WI38 (cell line): ENCODE data around the gene KCNH6.

Experiments
- H3K4me3 ChIP-seq: 2 replicates; pipeline ENCODE4 v1.5.1; 2011; ENCODE audit warnings: low read depth, mild to moderate bottlenecking, control low read depth, low read length
- TF ChIP-seq, protein P1 (sequence below): IDR thresholded peaks from 2 replicates; pipeline ENCODE4 v1.5.1; 2012; ENCODE audit warnings: low read depth, mild to moderate bottlenecking, control low read depth, low read length

KCNH6 gene

GRCh38 chr17:63490329-63490728 is 32.8 kb upstream of the KCNH6 start:
- TF ChIP-seq, protein P1, sequence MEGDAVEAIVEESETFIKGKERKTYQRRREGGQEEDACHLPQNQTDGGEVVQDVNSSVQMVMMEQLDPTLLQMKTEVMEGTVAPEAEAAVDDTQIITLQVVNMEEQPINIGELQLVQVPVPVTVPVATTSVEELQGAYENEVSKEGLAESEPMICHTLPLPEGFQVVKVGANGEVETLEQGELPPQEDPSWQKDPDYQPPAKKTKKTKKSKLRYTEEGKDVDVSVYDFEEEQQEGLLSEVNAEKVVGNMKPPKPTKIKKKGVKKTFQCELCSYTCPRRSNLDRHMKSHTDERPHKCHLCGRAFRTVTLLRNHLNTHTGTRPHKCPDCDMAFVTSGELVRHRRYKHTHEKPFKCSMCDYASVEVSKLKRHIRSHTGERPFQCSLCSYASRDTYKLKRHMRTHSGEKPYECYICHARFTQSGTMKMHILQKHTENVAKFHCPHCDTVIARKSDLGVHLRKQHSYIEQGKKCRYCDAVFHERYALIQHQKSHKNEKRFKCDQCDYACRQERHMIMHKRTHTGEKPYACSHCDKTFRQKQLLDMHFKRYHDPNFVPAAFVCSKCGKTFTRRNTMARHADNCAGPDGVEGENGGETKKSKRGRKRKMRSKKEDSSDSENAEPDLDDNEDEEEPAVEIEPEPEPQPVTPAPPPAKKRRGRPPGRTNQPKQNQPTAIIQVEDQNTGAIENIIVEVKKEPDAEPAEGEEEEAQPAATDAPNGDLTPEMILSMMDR, result no peak
- no peak overlapping the region for H3K4me3 ChIP-seq

- H3K4me3 ChIP-seq, result no peak overlapping the region
- TF ChIP-seq, protein P1, result no peak
Measured at GRCh38 chr17:63490858-63491400, 32.2 kb upstream of the KCNH6 start.

- TF ChIP-seq, protein P1, result no peak
- no peak overlapping the region for H3K4me3 ChIP-seq
Measured at GRCh38 chr17:63491413-63491812, 31.7 kb upstream of the KCNH6 start.

DNA sequence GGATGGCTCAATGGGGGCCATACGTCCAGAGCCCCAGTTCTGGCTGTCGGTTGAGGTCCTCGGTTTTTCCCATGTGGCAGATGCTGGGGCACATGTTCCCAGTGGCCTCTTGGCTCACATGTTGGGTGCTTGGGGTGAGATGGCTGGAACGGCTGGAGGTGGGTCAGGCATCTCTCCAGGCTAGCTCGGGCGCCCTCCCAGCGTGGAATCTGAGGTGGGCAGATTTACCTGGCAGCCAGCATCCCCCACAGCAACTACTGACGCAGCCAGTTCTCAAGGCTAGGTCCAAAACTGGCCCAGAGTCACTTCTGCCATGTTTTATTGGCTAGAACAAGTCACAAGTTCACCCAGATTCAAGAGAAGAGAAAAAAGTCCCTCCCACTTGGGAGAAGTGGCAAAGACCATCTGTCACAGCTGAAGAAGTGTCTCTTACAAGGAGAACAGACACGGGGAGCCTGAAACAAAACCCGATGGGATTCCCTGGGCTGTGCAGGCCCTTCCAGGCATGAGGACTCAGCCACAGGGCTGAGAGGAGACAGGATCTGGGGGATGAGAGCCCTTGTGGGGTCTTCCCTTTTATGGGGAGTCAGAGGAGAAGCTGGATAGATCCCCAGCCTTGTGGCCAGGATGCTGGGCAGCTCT is 31.1 kb upstream of the KCNH6 start:
- TF ChIP-seq, protein P1, result no peak
- H3K4me3 ChIP-seq, result no peak overlapping the region

DNA sequence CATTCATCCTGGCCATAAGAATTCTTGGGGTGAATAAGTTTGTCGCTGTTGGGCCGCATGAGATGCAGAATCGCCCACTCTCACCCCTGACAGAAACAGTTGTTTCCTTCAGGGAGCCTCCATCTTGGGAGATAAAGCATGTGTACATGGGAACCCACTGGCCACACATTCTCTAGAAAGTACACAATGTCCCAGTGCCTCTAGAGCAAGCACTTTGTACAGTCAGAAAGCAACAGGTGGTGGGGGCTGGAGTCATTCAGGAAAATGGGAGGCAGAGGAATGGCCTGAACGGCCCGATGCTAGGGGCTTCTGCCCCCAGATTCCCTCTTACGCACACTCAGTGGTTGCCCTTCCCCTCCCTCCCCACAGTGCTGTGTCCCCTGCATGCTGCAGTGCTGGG is 30.2 kb upstream of the KCNH6 start:
- TF ChIP-seq, protein P1, result no peak
- no peak overlapping the region for H3K4me3 ChIP-seq

DNA sequence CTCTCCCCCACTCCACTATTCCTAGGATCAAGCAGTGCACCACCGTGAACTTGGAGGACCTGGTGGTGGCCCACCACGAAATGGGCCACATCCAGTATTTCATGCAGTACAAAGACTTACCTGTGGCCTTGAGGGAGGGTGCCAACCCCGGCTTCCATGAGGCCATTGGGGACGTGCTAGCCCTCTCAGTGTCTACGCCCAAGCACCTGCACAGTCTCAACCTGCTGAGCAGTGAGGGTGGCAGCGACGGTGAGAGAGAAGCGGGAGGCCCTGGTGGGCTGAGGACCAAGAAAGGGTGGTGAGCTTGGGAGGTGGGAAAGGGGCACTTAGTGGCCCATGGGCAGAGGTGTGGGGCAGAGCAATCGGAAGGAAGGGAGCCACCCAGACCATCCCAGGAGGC is 29.7 kb upstream of the KCNH6 start:
- TF ChIP-seq, protein P1, result no peak
- H3K4me3 ChIP-seq, result no peak overlapping the region

GRCh38 chr17:63494300-63494928 is 28.7 kb upstream of the KCNH6 start:
- TF ChIP-seq, protein P1, result no peak
- no peak overlapping the region for H3K4me3 ChIP-seq
